ENCODE data around the gene TOX3. TPM values are rescaled to one million over a fixed set of nuclear protein-coding genes. Genes with fewer than 3 reads are reported as not detected.

TOX3 gene
- total RNA-seq, 1 donor from 2014 or later, result 84.8 TPM

GRCh38 chr16:52554334-52554733 lies 7.4 kb upstream of the TOX3 start:
- H3K36me3 Mint-ChIP-seq (ENCODE audit: insufficient read depth), result no peaks in the 10 kb centered on the region
- H3K27ac Mint-ChIP-seq, result no peak overlapping the region
- H3K4me3 Mint-ChIP-seq (ENCODE audit: low read depth), result no peak overlapping the region
- TF ChIP-seq CTCF (IDR thresholded peaks at IDR 0.05; ENCODE audit: unreplicated experiment), result no peak
- no peaks in the 10 kb centered on the region for H3K27me3 Mint-ChIP-seq
- DNase-seq (ENCODE audit: low spot score, unreplicated experiment), result no peak
- peaks cover 2% of the 10 kb centered on the region for H3K9me3 Mint-ChIP-seq (ENCODE audit: low read depth)
- H3K4me1 Mint-ChIP-seq (ENCODE audit: low read depth), result peaks cover 52% of the 10 kb centered on the region

- no peaks in the 10 kb centered on the region for H3K27me3 Mint-ChIP-seq
- peaks cover 52% of the 10 kb centered on the region for H3K4me1 Mint-ChIP-seq (ENCODE audit: low read depth)
- TF ChIP-seq CTCF (IDR thresholded peaks at IDR 0.05; ENCODE audit: unreplicated experiment), result peak; percentile 55
- DNase-seq (ENCODE audit: low spot score, unreplicated experiment), result no peak
- no peaks in the 10 kb centered on the region for H3K36me3 Mint-ChIP-seq (ENCODE audit: insufficient read depth)
- peaks cover 2% of the 10 kb centered on the region for H3K9me3 Mint-ChIP-seq (ENCODE audit: low read depth)
- peak overlapping the region; percentile 83 for H3K27ac Mint-ChIP-seq
- no peak overlapping the region for H3K4me3 Mint-ChIP-seq (ENCODE audit: low read depth)
Observed at GRCh38 chr16:52553322-52553721, 6.4 kb upstream of the TOX3 start.

GRCh38 chr16:52552643-52553042 lies 5.7 kb upstream of the TOX3 start:
- no peak for TF ChIP-seq CTCF (IDR thresholded peaks at IDR 0.05; ENCODE audit: unreplicated experiment)
- no peaks in the 10 kb centered on the region for H3K27me3 Mint-ChIP-seq
- H3K4me3 Mint-ChIP-seq (ENCODE audit: low read depth), result no peak overlapping the region

GRCh38 chr16:52549011-52549692 lies 2.2 kb upstream of the TOX3 start:
- no peaks in the 10 kb centered on the region for H3K9me3 Mint-ChIP-seq (ENCODE audit: low read depth)
- DNase-seq (ENCODE audit: low spot score, unreplicated experiment), result no peak

More at GRCh38 chr16:52552643-52553042, 5.7 kb upstream of the TOX3 start:
- Mint-ChIP-seq H3K36me3 (ENCODE audit: insufficient read depth) (no peaks in the 10 kb centered on the region), H3K9me3 (ENCODE audit: low read depth) (peaks cover 2% of the 10 kb centered on the region), H3K4me1 (ENCODE audit: low read depth) (peaks cover 57% of the 10 kb centered on the region), H3K27ac (no peak overlapping the region)
- no peak for DNase-seq (ENCODE audit: low spot score, unreplicated experiment)

More at GRCh38 chr16:52549011-52549692, 2.2 kb upstream of the TOX3 start:
- H3K27ac Mint-ChIP-seq, result peak overlapping the region; percentile 0
- TF ChIP-seq CTCF (IDR thresholded peaks at IDR 0.05; ENCODE audit: unreplicated experiment), result peak; percentile 67
- H3K4me3 Mint-ChIP-seq (ENCODE audit: low read depth), result peak overlapping the region; percentile 94
- no peaks in the 10 kb centered on the region for H3K36me3 Mint-ChIP-seq (ENCODE audit: insufficient read depth)
- H3K27me3 Mint-ChIP-seq, result no peaks in the 10 kb centered on the region
- H3K4me1 Mint-ChIP-seq (ENCODE audit: low read depth), result peaks cover 59% of the 10 kb centered on the region
